Lung microvascular endothelial cell (primary cell): ENCODE results near the gene NAMPT. TPM values are rescaled to one million over a fixed set of nuclear protein-coding genes. Genes with fewer than 3 reads are reported as not detected.

ENCODE experiments used
- total RNA-seq: library from RNA; depleted of rRNA; stranded (reverse); fragments of >200 nt; gene quantifications from 2 replicates; pipeline ENCODE4 v1.2.1, GENCODE V29; 2014

NAMPT gene
- total RNA-seq, 1 donor from 2014 or later = 320 TPM

Other genes starting within 250 kb of the NAMPT start
- 71.7 and 75.8 TPM in 2 replicates for gene SYPL1, start 172.7 kb downstream of the NAMPT start, total RNA-seq